WI38 (cell line): ENCODE data around the gene RFK.

Experiments used
- H3K4me3 ChIP-seq: 2 replicates; pipeline ENCODE4 v1.5.1; 2011; ENCODE audit warnings: low read depth, mild to moderate bottlenecking, control low read depth, low read length
- TF ChIP-seq, protein P1 (sequence below): IDR thresholded peaks from 2 replicates; pipeline ENCODE4 v1.5.1; 2012; ENCODE audit warnings: low read depth, mild to moderate bottlenecking, control low read depth, low read length

RFK gene

DNA sequence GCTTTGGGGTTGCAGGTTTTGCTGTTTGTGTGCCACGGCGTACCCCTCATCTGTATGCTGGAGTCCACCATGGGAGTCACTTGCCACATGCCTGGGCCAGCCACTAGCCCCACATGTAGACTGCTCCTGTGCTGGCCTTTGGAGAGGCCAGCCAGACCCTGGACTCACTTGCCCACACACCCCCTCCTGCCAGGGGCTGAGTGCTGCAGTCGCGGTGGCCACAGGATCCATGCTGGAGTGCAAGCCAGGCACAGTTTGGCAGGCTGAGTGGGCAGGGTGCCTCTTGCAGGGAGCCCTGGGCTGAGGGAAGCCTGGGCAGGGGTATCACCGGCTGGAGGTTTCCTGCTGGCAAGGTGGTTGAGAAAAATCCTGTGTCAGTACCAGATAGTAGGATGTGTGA, 39.2 kb upstream of the RFK start:
- H3K4me3 ChIP-seq: no peak overlapping the region
- TF ChIP-seq, protein P1, sequence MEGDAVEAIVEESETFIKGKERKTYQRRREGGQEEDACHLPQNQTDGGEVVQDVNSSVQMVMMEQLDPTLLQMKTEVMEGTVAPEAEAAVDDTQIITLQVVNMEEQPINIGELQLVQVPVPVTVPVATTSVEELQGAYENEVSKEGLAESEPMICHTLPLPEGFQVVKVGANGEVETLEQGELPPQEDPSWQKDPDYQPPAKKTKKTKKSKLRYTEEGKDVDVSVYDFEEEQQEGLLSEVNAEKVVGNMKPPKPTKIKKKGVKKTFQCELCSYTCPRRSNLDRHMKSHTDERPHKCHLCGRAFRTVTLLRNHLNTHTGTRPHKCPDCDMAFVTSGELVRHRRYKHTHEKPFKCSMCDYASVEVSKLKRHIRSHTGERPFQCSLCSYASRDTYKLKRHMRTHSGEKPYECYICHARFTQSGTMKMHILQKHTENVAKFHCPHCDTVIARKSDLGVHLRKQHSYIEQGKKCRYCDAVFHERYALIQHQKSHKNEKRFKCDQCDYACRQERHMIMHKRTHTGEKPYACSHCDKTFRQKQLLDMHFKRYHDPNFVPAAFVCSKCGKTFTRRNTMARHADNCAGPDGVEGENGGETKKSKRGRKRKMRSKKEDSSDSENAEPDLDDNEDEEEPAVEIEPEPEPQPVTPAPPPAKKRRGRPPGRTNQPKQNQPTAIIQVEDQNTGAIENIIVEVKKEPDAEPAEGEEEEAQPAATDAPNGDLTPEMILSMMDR: no peak

DNA sequence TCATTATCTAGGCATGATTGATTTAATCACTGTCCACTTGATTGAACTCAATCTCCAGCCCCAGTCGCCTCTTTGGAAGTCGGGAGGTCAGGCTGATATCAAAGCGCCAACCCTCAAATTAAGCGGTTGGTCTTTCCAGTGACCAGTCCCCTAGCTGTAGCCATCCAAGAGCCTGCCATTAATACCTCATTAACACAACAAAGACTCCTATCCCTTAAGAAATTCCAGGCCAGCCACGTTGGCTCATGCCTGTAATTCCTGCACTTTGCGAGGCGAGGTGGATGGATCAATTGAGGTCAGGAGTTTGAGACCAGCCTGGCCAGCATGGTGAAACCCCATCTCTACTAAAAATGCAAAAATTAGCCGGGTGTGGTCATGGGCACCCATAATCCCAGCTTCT, 37.4 kb upstream of the RFK start:
- TF ChIP-seq, protein P1: no peak
- H3K4me3 ChIP-seq: no peak overlapping the region

DNA sequence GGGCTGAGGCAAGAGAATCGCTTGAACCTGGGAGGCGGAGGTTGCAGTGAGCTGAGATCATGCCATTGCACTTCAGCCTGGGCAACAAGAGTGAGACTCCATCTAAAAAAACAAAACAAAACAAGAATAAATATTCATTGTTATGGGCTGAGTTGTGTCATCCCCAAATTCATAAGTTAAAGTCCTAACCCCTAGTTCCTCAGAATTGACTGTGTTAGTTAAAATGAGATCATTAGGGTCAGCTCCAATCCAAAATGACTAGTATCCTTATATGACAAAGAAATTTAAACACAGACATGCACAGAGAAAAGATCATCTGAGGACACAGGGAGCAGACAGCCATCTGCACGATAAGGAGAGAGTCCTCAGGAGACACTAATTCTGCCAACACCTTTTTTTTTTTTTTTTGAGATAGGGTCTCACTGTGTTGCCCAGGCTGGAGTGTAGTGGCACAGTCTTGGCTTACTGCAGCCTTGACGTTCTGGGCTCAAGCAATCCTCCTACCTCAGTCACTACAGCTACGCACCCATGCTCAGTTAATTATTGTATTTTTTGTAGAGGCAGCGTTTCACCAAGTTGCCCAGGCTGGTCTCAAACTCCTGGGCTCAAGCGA, 32.7 kb upstream of the RFK start:
- H3K4me3 ChIP-seq: no peak overlapping the region
- TF ChIP-seq, protein P1: no peak

DNA sequence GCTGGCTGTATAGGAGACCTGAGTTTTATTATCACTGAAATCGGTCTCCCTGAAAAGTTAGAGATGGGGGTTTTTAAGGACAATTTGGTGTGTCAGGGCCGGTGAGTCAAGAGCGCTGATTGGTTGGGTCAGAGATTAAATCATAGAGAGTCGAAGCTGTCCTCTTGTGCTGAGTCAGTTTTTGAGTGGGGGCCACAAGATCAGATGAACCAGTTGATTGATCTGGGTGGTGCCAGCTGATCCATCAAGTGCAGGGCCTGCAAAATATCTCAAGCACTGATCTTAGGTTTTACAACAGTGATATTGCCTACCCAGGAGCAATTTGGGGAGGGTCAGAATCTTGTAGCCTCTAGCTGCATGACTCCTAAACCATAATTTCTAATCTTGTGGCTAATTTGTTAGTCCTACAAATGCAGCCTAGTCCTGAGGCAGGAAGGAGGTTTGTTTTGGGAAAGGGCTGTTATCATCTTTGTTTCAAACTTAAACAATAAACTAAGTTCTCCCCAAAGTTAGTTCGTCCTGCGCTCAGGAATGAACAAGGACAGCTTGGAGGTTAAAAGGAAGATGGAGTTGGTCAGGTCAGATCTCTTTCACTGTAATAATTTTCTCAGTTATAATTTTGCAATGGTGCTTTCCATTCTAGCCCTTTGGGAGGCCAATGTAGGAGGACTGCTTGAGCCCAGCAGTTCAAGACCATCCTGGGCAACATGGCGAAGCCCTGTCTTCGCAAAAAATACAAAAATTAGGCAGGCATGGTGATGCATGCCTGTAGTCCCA, 31.6 kb upstream of the RFK start:
- TF ChIP-seq, protein P1: no peak
- no peak overlapping the region for H3K4me3 ChIP-seq

DNA sequence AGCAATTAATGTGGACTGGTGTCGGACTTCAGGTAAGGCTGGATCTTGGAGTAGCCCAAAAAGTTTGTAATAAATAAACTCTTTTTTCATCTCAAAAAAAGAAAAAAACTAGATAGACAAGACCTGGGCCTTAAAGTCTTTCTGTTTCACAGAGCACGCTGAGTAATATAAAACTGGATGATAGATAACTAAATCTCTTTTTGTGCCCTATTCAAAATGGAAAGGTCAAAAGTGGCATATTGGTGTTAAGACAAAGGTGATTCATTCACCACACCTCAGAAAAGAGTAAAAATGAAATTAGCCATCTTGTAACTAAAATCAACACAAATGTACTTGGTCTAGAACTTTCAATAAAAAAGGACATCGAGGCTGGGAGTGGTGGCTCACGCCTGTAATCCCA, 30.3 kb upstream of the RFK start:
- TF ChIP-seq, protein P1: no peak
- H3K4me3 ChIP-seq: no peak overlapping the region

DNA sequence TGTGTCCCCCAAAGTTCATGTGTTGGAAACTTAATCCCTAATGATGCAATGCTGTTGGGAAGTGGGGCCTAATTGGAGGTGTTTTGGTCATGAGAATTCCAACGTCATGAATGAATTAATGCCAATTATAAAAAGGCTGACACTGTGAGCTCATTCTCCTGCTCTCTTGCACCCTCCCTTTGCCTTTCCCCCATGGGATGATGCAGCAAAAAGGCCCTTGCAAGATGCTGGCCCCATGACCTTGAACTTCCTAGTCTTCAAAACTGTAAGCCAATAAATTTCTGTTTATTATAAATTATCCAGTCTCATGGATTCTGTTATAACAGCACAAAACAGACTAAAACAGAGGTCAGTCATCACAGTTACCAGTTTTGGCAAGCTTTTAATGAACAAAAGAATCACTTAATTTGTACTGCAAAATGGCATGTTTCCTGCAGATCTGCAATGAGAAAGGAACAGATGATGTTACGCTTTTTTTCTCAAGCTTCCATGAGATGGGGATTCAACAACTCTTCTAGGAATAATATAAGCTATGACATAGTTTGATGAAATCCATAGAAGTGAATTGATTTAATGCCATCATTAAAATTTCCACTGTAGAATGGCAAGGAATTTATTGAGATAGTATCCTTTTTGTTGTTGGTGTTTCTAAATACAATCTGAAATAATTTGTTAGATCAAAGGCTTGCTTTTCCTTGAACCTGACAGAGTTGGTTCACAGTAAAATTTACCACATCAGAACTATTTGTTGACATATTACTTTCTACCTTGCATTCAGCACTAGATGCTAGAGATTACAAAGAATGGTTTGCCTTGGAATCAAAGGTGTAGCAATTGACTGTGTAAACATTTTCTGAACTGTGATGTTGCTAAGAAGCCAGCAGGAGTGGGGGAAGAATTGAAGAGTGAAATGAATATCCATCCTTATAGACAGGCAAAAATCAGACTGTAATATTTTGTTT, 29.3 kb upstream of the RFK start:
- H3K4me3 ChIP-seq: no peak overlapping the region
- TF ChIP-seq, protein P1: no peak
